GM19467 (cell line): ENCODE data around the gene SERPINB13.
A peak's percentile ranks its signal among the peaks of the same experiment; 100 is the strongest.
"Not testable (repeated sequence)": the region's sequence is repeated elsewhere in the genome, so short reads cannot be mapped to it uniquely, and the experiment has no call there.

Source experiments
- ATAC-seq: cut with Tn5 transposase; IDR thresholded peaks from one replicate; pipeline ENCODE4 v1.9.1; 2021; ENCODE audit warnings: mild to moderate bottlenecking, moderate library complexity; ENCODE audit not compliant: unreplicated experiment

Gene SERPINB13

DNA sequence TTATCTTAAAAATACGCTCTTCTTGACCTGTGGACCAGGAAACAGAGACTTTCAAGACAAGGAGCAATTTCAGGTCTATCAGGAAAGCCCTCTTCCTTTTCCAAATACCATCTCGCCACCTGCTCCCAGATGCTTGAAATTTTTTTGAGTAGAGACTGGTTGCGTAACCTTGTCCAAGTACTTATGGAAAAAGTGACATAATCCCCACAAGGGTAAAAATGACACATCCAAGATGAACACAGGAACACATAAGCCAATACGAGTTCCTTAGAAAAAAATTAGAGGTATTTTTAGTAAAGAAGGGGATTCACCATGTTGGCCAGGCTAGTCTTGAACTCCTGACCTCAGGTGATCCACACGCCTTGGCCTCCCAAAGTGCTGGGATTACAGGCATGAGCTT lies 1.8 kb downstream of the SERPINB13 start:
- no peak for ATAC-seq

DNA sequence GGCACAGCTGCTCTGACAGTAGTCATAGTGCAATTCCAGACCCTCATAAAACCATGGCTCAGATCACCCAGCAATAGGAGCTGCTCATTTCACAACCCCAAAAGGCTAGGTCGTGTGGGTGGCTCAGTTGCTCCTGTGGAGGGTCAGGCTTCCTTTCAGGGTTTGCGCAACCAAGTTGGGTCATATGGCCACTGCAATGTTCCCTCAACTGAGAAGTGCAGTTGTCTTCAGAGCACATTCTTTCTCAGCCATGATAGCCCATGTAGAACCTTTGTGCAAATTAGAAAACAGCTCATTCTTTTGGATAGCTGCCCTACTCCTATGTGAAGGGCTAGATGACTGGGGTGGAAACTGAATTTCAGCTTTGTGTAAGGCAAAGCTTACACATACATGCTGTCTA lies 3.2 kb downstream of the SERPINB13 start:
- no peak for ATAC-seq

GRCh38 chr18:63590966-63591695 lies 4.0 kb downstream of the SERPINB13 start:
- ATAC-seq: no peak

DNA sequence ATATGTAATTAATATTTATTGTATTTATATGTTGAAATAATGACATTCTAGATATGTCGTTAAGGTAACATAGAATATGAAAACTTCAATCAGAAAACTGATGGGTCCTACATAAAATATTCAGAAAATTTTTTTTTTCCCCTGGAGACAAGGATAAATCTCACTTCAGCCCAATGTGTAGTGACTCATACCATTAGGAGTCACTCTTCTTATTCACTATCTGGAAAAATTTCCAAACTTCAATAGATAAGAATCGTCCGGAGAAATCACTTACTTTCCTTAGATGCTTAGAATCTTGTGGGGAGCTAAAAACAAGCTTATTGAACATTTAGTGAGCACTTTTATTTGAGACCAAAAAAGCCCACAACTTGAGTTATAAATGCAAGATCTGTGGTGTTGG lies 4.6 kb downstream of the SERPINB13 start:
- no peak for ATAC-seq

- no peak for ATAC-seq
These were observed 5.3 kb downstream of the SERPINB13 start for GRCh38 chr18:63592471-63592870.

- no peak for ATAC-seq
These were observed 9.8 kb downstream of the SERPINB13 start for GRCh38 chr18:63596964-63597363.

DNA sequence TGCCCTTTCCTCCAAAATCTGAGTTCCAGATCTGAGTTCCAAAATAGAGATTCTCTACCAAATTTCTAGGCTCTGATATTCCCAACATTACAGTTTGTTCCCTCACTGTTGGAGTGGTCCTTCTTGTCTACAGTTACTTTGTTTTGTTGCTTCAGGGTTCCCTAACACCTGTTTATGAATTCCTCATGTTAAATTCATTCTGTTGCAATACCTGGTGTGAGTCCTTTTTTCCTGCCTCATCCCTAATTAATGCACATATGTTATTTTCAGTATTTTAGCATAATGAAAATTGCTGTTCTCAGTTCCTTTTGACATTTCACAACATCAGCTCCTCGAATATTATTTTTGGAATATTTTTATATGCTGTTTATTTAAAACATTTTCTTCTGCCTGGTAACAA lies 16.2 kb downstream of the SERPINB13 start:
- no peak for ATAC-seq

DNA sequence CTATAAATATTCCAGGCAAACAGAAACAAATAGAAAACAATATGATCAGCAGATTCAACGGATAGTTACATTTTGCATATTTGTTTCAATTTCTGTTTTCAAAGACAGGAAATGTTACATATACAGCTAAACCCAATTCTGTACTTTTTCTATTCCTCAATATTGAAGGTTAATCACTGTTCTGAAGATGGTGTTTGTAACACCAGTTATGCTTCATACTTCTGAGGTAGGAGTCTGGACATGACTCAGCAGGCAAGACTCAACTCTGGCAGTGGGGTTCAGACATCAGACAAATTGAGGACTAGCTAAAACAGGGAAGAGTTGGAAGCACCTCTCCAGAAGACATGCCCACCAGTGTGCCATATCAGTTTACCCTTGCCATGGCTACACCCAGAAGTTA lies 16.6 kb downstream of the SERPINB13 start:
- ATAC-seq: peak; percentile 86

DNA sequence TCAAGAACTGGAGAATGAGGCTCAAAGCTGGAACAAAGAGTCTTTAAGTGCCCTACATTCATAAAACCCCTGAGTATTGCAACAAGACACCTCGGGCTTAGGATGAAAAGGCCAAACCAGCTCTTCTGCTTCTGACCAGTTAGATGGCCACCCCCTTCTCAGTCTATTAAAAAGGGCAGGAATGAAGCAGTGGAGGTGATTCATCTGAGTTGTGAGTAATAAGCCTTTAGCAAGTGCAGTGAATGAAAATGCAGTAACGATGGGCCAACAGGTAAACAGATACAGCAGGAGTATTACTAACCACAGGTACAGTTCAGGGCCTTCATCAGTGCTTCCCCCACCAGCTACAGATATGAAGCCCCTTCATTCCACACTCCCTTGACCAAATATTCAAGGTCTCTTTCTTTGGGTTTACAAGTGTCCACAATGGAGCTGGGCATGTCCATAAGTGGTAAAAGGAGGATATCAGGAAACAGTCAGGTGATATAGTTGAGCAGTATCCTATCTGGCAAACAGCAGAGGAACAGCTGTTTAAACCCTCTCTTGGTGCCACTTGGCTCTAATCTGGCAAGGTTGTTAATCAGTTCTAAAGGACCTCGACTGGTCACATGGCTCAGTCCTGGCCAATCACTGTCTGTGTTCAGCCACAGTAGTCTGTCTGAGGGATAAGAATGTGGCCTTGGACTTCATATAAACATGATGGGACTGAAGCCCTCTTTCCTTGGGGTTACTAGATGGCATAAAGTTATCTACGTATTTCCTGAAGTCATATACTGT lies 17.8 kb downstream of the SERPINB13 start:
- no peak for ATAC-seq

GRCh38 chr18:63606526-63606925 lies 19.4 kb downstream of the SERPINB13 start:
- ATAC-seq: no peak

- no peak for ATAC-seq
These were observed 26.3 kb downstream of the SERPINB13 start for GRCh38 chr18:63613420-63613819.

GRCh38 chr18:63617049-63617914 lies 30.1 kb downstream of the SERPINB13 start:
- peak; percentile 66 for ATAC-seq

- ATAC-seq: no peak
These were observed 30.7 kb downstream of the SERPINB13 start for GRCh38 chr18:63617915-63618234.

DNA sequence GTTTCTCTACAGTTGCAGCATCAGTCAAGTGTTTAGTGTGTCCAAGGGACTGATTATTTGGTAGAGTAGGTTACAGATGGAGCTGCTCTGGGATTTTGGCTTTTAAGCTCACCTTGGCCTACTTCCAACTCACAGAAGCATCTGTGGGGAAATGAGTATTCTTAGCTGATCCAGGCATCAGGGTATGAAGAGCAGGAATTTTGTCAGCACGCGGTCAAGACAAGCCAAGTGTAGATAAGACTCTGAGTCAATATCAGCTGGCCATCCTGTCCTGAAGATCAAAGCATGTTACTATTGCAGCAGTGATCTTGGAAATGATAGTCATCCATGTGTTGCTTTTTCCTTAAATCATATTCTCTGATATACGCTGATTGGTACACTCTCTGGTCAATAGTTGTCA lies 32.5 kb downstream of the SERPINB13 start:
- no peak for ATAC-seq

DNA sequence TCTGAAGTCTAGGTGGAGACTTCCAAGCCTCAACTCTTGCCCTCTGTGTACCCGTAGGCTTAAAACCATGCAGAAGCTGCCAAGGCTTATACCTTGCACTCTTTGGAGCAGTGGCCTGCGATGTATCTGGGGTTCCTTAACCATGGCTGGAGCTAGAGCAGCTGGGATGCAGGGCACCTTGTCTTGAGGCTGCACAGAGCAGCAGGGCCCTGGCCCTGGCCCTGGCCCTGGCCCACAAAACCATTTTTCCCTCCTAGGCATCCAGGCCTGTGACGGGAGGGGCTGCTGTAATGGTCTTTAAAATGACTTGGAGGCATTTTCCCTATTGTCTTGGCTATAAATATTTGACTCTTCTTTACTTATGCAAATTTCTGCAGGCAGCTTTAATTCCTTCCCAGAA lies 37.7 kb downstream of the SERPINB13 start:
- ATAC-seq: no peak

DNA sequence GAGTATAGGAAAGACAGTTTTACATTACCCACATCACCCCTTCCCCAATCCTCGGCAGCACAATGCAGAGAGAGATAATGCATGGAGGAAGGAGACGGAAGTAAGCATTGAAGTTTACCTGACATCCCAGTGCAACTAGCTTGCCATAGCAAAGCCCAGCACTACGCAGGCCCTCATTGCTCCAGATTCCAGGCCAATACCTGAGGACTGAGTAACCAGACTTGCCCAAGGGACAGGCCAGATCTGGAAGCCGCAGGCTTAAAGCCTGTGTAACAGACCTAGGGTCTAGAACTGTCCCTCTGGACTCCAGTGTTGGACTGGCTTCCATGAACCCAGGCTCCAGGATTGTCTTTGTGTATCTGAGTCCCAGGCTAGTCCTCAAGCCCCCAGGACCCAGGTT lies 39.3 kb downstream of the SERPINB13 start:
- no peak for ATAC-seq

- ATAC-seq: no peak
These were observed 40.7 kb downstream of the SERPINB13 start for GRCh38 chr18:63627819-63628218.

DNA sequence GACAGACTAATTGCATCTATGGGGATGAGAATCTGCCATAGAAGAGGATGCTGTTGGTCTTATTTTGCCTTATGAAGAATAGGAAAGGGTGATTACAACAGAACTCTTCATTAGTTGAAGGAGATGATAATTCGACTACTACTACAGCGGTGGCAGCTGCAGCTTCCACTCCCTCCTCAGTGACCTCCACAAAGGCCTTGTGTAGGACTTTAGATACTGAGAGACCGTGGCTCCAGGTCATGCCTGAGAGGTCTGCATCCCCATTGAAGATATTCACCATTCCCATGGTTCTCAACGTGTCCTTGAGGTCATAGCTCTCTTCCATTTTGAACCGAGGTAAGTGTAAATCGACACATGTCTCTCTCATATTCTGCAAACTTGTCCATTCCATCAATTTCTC lies 50.6 kb downstream of the SERPINB13 start:
- ATAC-seq: no peak

GRCh38 chr18:63641157-63641680 lies 54.1 kb downstream of the SERPINB13 start:
- ATAC-seq: not testable (repeated sequence)

- not testable (repeated sequence) for ATAC-seq
These were observed 55.7 kb downstream of the SERPINB13 start for GRCh38 chr18:63642668-63643356.

GRCh38 chr18:63644142-63644541 lies 57.0 kb downstream of the SERPINB13 start, which contains the start of gene SERPINB4:
Gene SERPINB4, minus strand, starts transcription at chr18:63644256. Its CDS starts 679 bp downstream, at chr18:63643577.
- not testable (repeated sequence) for ATAC-seq
